GM23338 (cell line): ENCODE data around the gene DAB1. TPM values are rescaled to one million over a fixed set of nuclear protein-coding genes. Genes with fewer than 3 reads are reported as not detected.

ENCODE experiments used
- ATAC-seq: fragments of 200-7000 bp; cut with Tn5 transposase; 3 replicates; pipeline ENCODE4 v1.9.1; 2020
- DNase-seq: peaks from one replicate; pipeline ENCODE4 v3.0.0-alpha.2; 2015; ENCODE audit warnings: low spot score
- H2AFZ ChIP-seq: fragments of 200-600 bp; sonication (generic); 2 replicates; pipeline ENCODE4 v1.8.0; 2016; ENCODE audit warnings: antibody characterized with exemption, mild to moderate bottlenecking, moderate library complexity
- H3F3A ChIP-seq: fragments of 200-600 bp; sonication (generic); replicated peaks from 2 replicates; pipeline ENCODE4 v1.8.0; 2017; ENCODE audit warnings: antibody characterized with exemption, mixed run types, low read depth
- H3K27ac ChIP-seq: fragments of 200-600 bp; sonication (generic); 2 replicates; pipeline ENCODE4 v1.6.1; 2016; ENCODE audit warnings: low read depth
- H3K27me3 ChIP-seq: fragments of 200-600 bp; sonication (generic); 2 replicates; pipeline ENCODE4 v1.8.0; 2016; ENCODE audit warnings: mild to moderate bottlenecking, mixed run types, moderate library complexity; ENCODE audit not compliant: insufficient read depth
- H3K36me3 ChIP-seq: fragments of 200-600 bp; sonication (generic); 2 replicates; pipeline ENCODE4 v1.8.0; 2016; ENCODE audit warnings: mild to moderate bottlenecking; ENCODE audit not compliant: insufficient read depth
- H3K4me1 ChIP-seq: fragments of 200-600 bp; sonication (generic); 2 replicates; pipeline ENCODE4 v1.8.0; 2016; ENCODE audit warnings: mild to moderate bottlenecking, moderate library complexity; ENCODE audit not compliant: insufficient read depth
- H3K4me2 ChIP-seq: fragments of 200-600 bp; sonication (generic); 2 replicates; pipeline ENCODE4 v1.7.1; 2017; ENCODE audit warnings: mixed run types
- H3K4me3 ChIP-seq: fragments of 200-600 bp; sonication (generic); 2 replicates; pipeline ENCODE4 v1.6.1; 2016; ENCODE audit warnings: mixed run types
- H3K79me2 ChIP-seq: fragments of 200-600 bp; sonication (generic); replicated peaks from 2 replicates; pipeline ENCODE4 v1.8.0; 2017; ENCODE audit warnings: mild to moderate bottlenecking; ENCODE audit not compliant: insufficient read depth
- H3K9me2 ChIP-seq: fragments of 200-600 bp; sonication (generic); 2 replicates; pipeline ENCODE4 v1.8.0; 2017; ENCODE audit not compliant: insufficient read depth
- H4K20me1 ChIP-seq: fragments of 200-600 bp; sonication (generic); replicated peaks from 2 replicates; pipeline ENCODE4 v1.8.0; 2017; ENCODE audit warnings: mild to moderate bottlenecking; ENCODE audit not compliant: insufficient read depth
- H3K27ac Mint-ChIP-seq: 2 replicates; pipeline ENCODE4 v1.8.0; 2020; ENCODE audit warnings: inconsistent platforms, mild to moderate bottlenecking, moderate library complexity, mixed read lengths
- H3K27me3 Mint-ChIP-seq: 3 replicates; pipeline ENCODE4 v1.8.0; 2022; ENCODE audit warnings: low read depth, mild to moderate bottlenecking, moderate library complexity, mixed read lengths, inconsistent platforms; ENCODE audit not compliant: insufficient read depth, poor library complexity
- H3K36me3 Mint-ChIP-seq: 3 replicates; pipeline ENCODE4 v1.8.0; 2021; ENCODE audit warnings: low read depth, mild to moderate bottlenecking, inconsistent platforms, moderate library complexity, mixed read lengths
- H3K4me1 Mint-ChIP-seq: 3 replicates; pipeline ENCODE4 v1.8.0; 2020; ENCODE audit warnings: mild to moderate bottlenecking, inconsistent platforms, mixed read lengths
- H3K4me3 Mint-ChIP-seq: 3 replicates; pipeline ENCODE4 v1.8.0; 2021; ENCODE audit warnings: moderate library complexity, mild to moderate bottlenecking, inconsistent platforms, mixed read lengths
- H3K9me3 Mint-ChIP-seq: 3 replicates; pipeline ENCODE4 v1.8.0; 2020; ENCODE audit warnings: moderate library complexity, mild to moderate bottlenecking, inconsistent platforms, mixed read lengths
- POLR2AphosphoS5 ChIP-seq: IDR thresholded peaks from 2 replicates; pipeline ENCODE4 v1.6.1; 2016; ENCODE audit warnings: antibody characterized with exemption, low read depth
- STAT1 ChIP-seq: IDR thresholded peaks from one replicate; pipeline ENCODE4 v1.6.1; 2016; ENCODE audit warnings: antibody characterized with exemption; ENCODE audit not compliant: unreplicated experiment
- ZNF331 ChIP-seq: fragments of 250-450 bp; sonication (Bioruptor Pico); IDR thresholded peaks from 2 replicates; pipeline ENCODE4 v1.5.0; 2020; ENCODE audit warnings: low read depth, mild to moderate bottlenecking, moderate library complexity
- polyA plus RNA-seq: library from polyadenylated mRNA; unstranded; fragments of >200 nt; fragmentation: Nextera tagmentation; extraction: Ambion mirVana; gene quantifications from 2 replicates; pipeline ENCODE4 v1.2.1, GENCODE V29; 2016
- total RNA-seq: library from RNA; depleted of rRNA; stranded (reverse); fragments of >200 nt; shearing (Covaris generic); gene quantifications from 2 replicates; pipeline ENCODE4 v1.2.3, GENCODE V29; 2014
- TF ChIP-seq, protein P1 (sequence below): IDR thresholded peaks from one replicate; pipeline ENCODE4 v1.6.1; 2018; ENCODE audit warnings: antibody characterized with exemption; ENCODE audit not compliant: unreplicated experiment
- TF ChIP-seq, protein P2 (sequence below): IDR thresholded peaks from 2 replicates; pipeline ENCODE4 v1.6.1; 2016; ENCODE audit warnings: antibody characterized with exemption
- TF ChIP-seq, protein P3 (sequence below), 2 experiments: fragments of 200-600 bp in 1 of 2; sonication (generic) in 1 of 2; conservative IDR thresholded peaks; 2 replicates each; pipeline versions ENCODE4 v1.5.1 to v1.6.1; 2016 to 2017; ENCODE audit warnings: antibody characterized with exemption in 2 of 2, low read depth in 2 of 2, mild to moderate bottlenecking in 2 of 2, moderate library complexity in 1 of 2

Gene DAB1
- total and polyA plus RNA-seq, 2 experiments from 2014 or later: 12.8 to 14.5 TPM

DNA sequence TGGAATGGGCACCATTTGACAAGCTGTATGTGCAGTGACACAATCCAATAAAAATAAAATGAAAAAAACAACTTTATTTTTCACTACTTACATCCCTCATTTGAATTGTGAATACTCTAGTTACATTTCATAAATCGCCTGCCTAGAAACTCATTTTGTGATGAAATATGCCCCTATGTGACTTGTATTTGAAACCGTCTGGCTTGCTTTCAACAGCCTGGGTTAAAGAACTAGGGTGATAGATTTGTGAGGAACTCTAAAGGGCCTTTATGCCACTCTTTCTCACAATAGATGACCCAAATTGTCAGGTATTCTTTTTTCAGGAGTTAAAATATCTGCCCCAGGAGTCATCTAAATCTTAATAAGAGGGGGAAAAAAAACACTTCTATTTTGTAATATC, 137.9 kb downstream of the DAB1 start:
- Histone ChIP-seq H2AFZ (no peak overlapping the region), H3K4me3 (no peak overlapping the region), H3K36me3 (no peaks in the 10 kb centered on the region), H4K20me1 (no peaks in the 10 kb centered on the region), H3K4me2 (no peak overlapping the region), H3F3A (no peaks in the 10 kb centered on the region), H3K27me3 (no peaks in the 10 kb centered on the region), H3K27ac (no peak overlapping the region), H3K79me2 (no peaks in the 10 kb centered on the region), H3K4me1 (no peaks in the 10 kb centered on the region), H3K9me2 (no peaks in the 10 kb centered on the region)
- TF ChIP-seq ZNF331 (CRISPR knock-in tag): no peak
- Mint-ChIP-seq H3K4me3 (no peak overlapping the region), H3K27ac (no peak overlapping the region), H3K36me3 (no peaks in the 10 kb centered on the region), H3K4me1 (no peaks in the 10 kb centered on the region), H3K9me3 (no peaks in the 10 kb centered on the region), H3K27me3 (no peaks in the 10 kb centered on the region)
- ATAC-seq: no peak
- DNase-seq: no peak

- Histone ChIP-seq H3K4me1 (no peaks in the 10 kb centered on the region), H3K4me3 (no peak overlapping the region), H3K9me2 (no peaks in the 10 kb centered on the region), H3K27ac (no peak overlapping the region), H4K20me1 (no peaks in the 10 kb centered on the region), H3K4me2 (no peak overlapping the region), H2AFZ (no peak overlapping the region), H3K36me3 (no peaks in the 10 kb centered on the region), H3F3A (no peaks in the 10 kb centered on the region), H3K27me3 (no peaks in the 10 kb centered on the region), H3K79me2 (no peaks in the 10 kb centered on the region)
- TF ChIP-seq, protein P1, sequence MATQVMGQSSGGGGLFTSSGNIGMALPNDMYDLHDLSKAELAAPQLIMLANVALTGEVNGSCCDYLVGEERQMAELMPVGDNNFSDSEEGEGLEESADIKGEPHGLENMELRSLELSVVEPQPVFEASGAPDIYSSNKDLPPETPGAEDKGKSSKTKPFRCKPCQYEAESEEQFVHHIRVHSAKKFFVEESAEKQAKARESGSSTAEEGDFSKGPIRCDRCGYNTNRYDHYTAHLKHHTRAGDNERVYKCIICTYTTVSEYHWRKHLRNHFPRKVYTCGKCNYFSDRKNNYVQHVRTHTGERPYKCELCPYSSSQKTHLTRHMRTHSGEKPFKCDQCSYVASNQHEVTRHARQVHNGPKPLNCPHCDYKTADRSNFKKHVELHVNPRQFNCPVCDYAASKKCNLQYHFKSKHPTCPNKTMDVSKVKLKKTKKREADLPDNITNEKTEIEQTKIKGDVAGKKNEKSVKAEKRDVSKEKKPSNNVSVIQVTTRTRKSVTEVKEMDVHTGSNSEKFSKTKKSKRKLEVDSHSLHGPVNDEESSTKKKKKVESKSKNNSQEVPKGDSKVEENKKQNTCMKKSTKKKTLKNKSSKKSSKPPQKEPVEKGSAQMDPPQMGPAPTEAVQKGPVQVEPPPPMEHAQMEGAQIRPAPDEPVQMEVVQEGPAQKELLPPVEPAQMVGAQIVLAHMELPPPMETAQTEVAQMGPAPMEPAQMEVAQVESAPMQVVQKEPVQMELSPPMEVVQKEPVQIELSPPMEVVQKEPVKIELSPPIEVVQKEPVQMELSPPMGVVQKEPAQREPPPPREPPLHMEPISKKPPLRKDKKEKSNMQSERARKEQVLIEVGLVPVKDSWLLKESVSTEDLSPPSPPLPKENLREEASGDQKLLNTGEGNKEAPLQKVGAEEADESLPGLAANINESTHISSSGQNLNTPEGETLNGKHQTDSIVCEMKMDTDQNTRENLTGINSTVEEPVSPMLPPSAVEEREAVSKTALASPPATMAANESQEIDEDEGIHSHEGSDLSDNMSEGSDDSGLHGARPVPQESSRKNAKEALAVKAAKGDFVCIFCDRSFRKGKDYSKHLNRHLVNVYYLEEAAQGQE: no peak
- TF ChIP-seq, protein P2, sequence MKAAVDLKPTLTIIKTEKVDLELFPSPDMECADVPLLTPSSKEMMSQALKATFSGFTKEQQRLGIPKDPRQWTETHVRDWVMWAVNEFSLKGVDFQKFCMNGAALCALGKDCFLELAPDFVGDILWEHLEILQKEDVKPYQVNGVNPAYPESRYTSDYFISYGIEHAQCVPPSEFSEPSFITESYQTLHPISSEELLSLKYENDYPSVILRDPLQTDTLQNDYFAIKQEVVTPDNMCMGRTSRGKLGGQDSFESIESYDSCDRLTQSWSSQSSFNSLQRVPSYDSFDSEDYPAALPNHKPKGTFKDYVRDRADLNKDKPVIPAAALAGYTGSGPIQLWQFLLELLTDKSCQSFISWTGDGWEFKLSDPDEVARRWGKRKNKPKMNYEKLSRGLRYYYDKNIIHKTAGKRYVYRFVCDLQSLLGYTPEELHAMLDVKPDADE: no peak
- no peak for TF ChIP-seq STAT1
- no peak for TF ChIP-seq POLR2AphosphoS5
- TF ChIP-seq, protein P3, sequence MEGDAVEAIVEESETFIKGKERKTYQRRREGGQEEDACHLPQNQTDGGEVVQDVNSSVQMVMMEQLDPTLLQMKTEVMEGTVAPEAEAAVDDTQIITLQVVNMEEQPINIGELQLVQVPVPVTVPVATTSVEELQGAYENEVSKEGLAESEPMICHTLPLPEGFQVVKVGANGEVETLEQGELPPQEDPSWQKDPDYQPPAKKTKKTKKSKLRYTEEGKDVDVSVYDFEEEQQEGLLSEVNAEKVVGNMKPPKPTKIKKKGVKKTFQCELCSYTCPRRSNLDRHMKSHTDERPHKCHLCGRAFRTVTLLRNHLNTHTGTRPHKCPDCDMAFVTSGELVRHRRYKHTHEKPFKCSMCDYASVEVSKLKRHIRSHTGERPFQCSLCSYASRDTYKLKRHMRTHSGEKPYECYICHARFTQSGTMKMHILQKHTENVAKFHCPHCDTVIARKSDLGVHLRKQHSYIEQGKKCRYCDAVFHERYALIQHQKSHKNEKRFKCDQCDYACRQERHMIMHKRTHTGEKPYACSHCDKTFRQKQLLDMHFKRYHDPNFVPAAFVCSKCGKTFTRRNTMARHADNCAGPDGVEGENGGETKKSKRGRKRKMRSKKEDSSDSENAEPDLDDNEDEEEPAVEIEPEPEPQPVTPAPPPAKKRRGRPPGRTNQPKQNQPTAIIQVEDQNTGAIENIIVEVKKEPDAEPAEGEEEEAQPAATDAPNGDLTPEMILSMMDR (conservative IDR thresholded peaks at IDR 0.05; ENCODE audit: low read depth in 2 of 2): no peak
- H3K4me1 Mint-ChIP-seq: no peaks in the 10 kb centered on the region; the same call in 2 of the 3 replicates
- H3K9me3 Mint-ChIP-seq: no peaks in the 10 kb centered on the region
- no peaks in the 10 kb centered on the region for H3K36me3 Mint-ChIP-seq
- H3K27ac Mint-ChIP-seq: no peak overlapping the region; the same call in 1 of the 2 replicates
- peaks cover 2% of the 10 kb centered on the region for H3K27me3 Mint-ChIP-seq
- ATAC-seq (no peak), DNase-seq (no peak)
- H3K4me3 Mint-ChIP-seq: no peak overlapping the region
These were observed 141.4 kb downstream of the DAB1 start for GRCh38 chr1:57282411-57282810.
